A549 (cell line): ENCODE data around the gene MARK3.

Source experiments
- BHLHE40 ChIP-seq: IDR thresholded peaks from 2 replicates; pipeline ENCODE4 v1.6.1; 2012; ENCODE audit warnings: low read depth, low read length, inconsistent platforms
- CHD2 ChIP-seq: fragments of 150-350 bp; IDR thresholded peaks from 2 replicates; pipeline ENCODE4 v1.6.1; 2014; ENCODE audit warnings: low read length; ENCODE audit not compliant: partially characterized antibody
- EHMT2 ChIP-seq: fragments of 200-600 bp; sonication (generic); IDR thresholded peaks from 2 replicates; pipeline ENCODE4 v1.6.1; 2016; ENCODE audit warnings: antibody characterized with exemption, low read depth, mild to moderate bottlenecking, moderate library complexity
- EP300 ChIP-seq, 2 experiments: fragments of >200 bp; sonication (Bioruptor Twin); formaldehyde crosslinking; IDR thresholded peaks; 2 replicates in 1 of 2; 3 replicates in 1 of 2; pipeline ENCODE4 v1.6.1; 2016 to 2017
- POLR2A ChIP-seq: IDR thresholded peaks from 2 replicates; pipeline ENCODE4 v1.6.1; 2012; ENCODE audit warnings: mild to moderate bottlenecking, low read length
- POLR2AphosphoS2 ChIP-seq: conservative IDR thresholded peaks from 2 replicates; pipeline ENCODE4 v1.6.1; 2012; ENCODE audit warnings: low read length, improper control_type of control experiment, inconsistent platforms
- RAD21 ChIP-seq, 2 experiments: fragments of >200 bp in 1 of 2; sonication (Bioruptor Twin) in 1 of 2; formaldehyde crosslinking in 1 of 2; IDR thresholded peaks in 1 of 2; conservative IDR thresholded peaks in 1 of 2; 2 replicates in 1 of 2; 3 replicates in 1 of 2; pipeline ENCODE4 v1.6.1; 2012 to 2018; ENCODE audit warnings: inconsistent platforms in 1 of 2
- RFX5 ChIP-seq: fragments of 450-650 bp; IDR thresholded peaks from 2 replicates; pipeline ENCODE4 v1.7.1; 2014; ENCODE audit warnings: antibody characterized with exemption, mild to moderate bottlenecking, moderate library complexity
- RNF2 ChIP-seq: fragments of 200-600 bp; sonication (generic); IDR thresholded peaks from 2 replicates; pipeline ENCODE4 v1.6.1; 2016; ENCODE audit warnings: low read depth, mild to moderate bottlenecking, antibody characterized with exemption, moderate library complexity, borderline replicate concordance
- TF ChIP-seq, protein P1 (sequence below): fragments of >200 bp; sonication (Bioruptor Twin); formaldehyde crosslinking; IDR thresholded peaks from 3 replicates; pipeline ENCODE4 v1.5.1; 2016
- TF ChIP-seq, protein P2 (sequence below): IDR thresholded peaks from 2 replicates; pipeline ENCODE4 v1.6.1; 2012; ENCODE audit warnings: low read depth, borderline replicate concordance
- TF ChIP-seq, protein P3 (sequence below): fragments of 200-600 bp; sonication (generic); IDR thresholded peaks from 2 replicates; pipeline ENCODE4 v1.6.1; 2016; ENCODE audit warnings: antibody characterized with exemption, mild to moderate bottlenecking, moderate library complexity

DNA sequence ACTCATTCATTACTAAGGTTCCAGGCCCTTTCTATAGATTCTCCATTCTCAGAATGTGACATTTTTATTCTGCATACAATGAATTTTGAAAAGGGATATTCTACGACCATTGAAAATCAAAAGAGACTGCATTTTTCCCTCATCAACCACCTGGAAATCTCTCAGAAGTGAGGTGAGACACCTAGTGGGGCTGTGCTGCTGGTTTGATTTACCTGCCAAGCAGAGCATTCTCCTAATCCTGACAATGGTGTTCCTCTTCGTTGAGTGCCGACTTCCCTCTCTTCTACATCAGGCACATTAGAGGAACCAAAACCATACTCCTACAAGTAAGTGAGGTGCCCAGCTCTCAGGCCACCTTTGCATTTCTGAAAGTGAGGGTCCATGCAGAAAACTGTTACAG is 122.5 kb downstream of the MARK3 start:
- TF ChIP-seq POLR2A (no peak), RAD21 (conservative IDR thresholded peaks at IDR 0.05 in 1 of 2, IDR thresholded peaks at IDR 0.05 in 1 of 2) (no peak), RNF2 (no peak), CHD2 (no peak), EHMT2 (no peak), BHLHE40 (no peak), RFX5 (no peak), POLR2AphosphoS2 (no peak), EP300 (IDR thresholded peaks at IDR 0.05) (no peak)
- TF ChIP-seq, protein P1, sequence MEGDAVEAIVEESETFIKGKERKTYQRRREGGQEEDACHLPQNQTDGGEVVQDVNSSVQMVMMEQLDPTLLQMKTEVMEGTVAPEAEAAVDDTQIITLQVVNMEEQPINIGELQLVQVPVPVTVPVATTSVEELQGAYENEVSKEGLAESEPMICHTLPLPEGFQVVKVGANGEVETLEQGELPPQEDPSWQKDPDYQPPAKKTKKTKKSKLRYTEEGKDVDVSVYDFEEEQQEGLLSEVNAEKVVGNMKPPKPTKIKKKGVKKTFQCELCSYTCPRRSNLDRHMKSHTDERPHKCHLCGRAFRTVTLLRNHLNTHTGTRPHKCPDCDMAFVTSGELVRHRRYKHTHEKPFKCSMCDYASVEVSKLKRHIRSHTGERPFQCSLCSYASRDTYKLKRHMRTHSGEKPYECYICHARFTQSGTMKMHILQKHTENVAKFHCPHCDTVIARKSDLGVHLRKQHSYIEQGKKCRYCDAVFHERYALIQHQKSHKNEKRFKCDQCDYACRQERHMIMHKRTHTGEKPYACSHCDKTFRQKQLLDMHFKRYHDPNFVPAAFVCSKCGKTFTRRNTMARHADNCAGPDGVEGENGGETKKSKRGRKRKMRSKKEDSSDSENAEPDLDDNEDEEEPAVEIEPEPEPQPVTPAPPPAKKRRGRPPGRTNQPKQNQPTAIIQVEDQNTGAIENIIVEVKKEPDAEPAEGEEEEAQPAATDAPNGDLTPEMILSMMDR = no peak
- TF ChIP-seq, protein P2, sequence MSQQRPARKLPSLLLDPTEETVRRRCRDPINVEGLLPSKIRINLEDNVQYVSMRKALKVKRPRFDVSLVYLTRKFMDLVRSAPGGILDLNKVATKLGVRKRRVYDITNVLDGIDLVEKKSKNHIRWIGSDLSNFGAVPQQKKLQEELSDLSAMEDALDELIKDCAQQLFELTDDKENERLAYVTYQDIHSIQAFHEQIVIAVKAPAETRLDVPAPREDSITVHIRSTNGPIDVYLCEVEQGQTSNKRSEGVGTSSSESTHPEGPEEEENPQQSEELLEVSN = no peak
- TF ChIP-seq, protein P3, sequence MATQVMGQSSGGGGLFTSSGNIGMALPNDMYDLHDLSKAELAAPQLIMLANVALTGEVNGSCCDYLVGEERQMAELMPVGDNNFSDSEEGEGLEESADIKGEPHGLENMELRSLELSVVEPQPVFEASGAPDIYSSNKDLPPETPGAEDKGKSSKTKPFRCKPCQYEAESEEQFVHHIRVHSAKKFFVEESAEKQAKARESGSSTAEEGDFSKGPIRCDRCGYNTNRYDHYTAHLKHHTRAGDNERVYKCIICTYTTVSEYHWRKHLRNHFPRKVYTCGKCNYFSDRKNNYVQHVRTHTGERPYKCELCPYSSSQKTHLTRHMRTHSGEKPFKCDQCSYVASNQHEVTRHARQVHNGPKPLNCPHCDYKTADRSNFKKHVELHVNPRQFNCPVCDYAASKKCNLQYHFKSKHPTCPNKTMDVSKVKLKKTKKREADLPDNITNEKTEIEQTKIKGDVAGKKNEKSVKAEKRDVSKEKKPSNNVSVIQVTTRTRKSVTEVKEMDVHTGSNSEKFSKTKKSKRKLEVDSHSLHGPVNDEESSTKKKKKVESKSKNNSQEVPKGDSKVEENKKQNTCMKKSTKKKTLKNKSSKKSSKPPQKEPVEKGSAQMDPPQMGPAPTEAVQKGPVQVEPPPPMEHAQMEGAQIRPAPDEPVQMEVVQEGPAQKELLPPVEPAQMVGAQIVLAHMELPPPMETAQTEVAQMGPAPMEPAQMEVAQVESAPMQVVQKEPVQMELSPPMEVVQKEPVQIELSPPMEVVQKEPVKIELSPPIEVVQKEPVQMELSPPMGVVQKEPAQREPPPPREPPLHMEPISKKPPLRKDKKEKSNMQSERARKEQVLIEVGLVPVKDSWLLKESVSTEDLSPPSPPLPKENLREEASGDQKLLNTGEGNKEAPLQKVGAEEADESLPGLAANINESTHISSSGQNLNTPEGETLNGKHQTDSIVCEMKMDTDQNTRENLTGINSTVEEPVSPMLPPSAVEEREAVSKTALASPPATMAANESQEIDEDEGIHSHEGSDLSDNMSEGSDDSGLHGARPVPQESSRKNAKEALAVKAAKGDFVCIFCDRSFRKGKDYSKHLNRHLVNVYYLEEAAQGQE = no peak
